A549 (cell line): ENCODE data around the gene TMEM183A.

Experiments
- POLR2A ChIP-seq: IDR thresholded peaks from 2 replicates; pipeline ENCODE4 v1.6.1; 2012; ENCODE audit warnings: mild to moderate bottlenecking, low read length
- ZFP36 ChIP-seq: fragments of 450-650 bp; IDR thresholded peaks from 2 replicates; pipeline ENCODE4 v1.6.1; 2014; ENCODE audit warnings: borderline replicate concordance; ENCODE audit not compliant: partially characterized antibody
- TF ChIP-seq, protein P1 (sequence below): fragments of >200 bp; sonication (Bioruptor Twin); formaldehyde crosslinking; IDR thresholded peaks from 3 replicates; pipeline ENCODE4 v1.5.1; 2016

DNA sequence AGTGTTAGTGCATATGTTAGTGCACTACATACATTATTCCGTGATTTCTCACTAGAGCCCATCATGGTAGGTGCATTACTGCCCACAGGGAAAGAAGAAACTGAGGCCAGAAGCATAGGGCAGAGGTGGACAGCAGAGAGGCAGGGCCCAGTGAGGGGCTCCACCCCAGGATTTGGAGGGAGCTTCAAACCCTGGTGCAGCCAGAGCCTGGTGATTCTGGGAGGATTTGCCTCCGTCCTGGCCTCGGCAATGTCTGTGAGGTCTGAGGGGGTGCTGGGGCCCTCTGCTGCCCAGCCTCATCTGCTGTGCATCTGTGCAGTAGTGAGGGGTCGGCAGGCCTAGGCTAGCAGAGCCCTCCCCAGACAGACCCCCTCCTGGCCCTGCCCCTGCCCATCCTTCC, 41.9 kb downstream of the TMEM183A start:
- TF ChIP-seq ZFP36 = no peak
- TF ChIP-seq, protein P1, sequence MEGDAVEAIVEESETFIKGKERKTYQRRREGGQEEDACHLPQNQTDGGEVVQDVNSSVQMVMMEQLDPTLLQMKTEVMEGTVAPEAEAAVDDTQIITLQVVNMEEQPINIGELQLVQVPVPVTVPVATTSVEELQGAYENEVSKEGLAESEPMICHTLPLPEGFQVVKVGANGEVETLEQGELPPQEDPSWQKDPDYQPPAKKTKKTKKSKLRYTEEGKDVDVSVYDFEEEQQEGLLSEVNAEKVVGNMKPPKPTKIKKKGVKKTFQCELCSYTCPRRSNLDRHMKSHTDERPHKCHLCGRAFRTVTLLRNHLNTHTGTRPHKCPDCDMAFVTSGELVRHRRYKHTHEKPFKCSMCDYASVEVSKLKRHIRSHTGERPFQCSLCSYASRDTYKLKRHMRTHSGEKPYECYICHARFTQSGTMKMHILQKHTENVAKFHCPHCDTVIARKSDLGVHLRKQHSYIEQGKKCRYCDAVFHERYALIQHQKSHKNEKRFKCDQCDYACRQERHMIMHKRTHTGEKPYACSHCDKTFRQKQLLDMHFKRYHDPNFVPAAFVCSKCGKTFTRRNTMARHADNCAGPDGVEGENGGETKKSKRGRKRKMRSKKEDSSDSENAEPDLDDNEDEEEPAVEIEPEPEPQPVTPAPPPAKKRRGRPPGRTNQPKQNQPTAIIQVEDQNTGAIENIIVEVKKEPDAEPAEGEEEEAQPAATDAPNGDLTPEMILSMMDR = no peak
- no peak for TF ChIP-seq POLR2A
